Thyroid gland (tissue), 4 donors: ENCODE results near the gene IRGC.

Experiments used
- POLR2A ChIP-seq, 2 donors: fragments of 450-650 bp; IDR thresholded peaks; one replicate each; pipeline ENCODE4 v1.6.1; 2017; ENCODE audit warnings: antibody characterized with exemption in 2 of 2, mild to moderate bottlenecking in 2 of 2, moderate library complexity in 1 of 2
- TF ChIP-seq, protein P1 (sequence below), 6 experiments: fragments of 200-600 bp in 3 of 6; fragments of 450-650 bp in 3 of 6; sonication (generic) in 3 of 6; IDR thresholded peaks; one replicate each; pipeline ENCODE4 v1.5.1; 2016 to 2019; ENCODE audit warnings: antibody characterized with exemption in 6 of 6, mild to moderate bottlenecking in 2 of 6, inconsistent platforms in 1 of 6, moderate library complexity in 1 of 6

DNA sequence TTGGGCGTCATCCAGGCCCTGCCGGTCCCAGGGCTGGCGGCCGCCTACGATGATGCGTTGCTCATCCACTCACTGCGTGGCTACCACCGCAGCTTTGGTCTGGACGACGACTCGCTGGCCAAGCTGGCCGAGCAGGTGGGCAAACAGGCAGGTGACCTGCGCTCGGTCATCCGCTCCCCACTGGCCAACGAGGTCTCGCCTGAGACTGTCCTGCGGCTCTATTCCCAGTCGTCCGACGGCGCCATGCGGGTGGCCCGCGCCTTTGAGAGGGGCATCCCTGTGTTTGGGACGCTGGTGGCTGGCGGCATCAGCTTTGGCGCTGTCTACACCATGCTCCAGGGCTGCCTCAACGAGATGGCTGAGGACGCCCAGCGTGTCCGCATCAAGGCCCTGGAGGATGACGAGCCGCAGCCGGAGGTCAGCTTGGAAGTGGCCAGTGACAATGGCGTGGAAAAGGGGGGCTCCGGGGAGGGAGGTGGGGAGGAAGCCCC is 3.5 kb downstream of the IRGC start:
- TF ChIP-seq, protein P1, sequence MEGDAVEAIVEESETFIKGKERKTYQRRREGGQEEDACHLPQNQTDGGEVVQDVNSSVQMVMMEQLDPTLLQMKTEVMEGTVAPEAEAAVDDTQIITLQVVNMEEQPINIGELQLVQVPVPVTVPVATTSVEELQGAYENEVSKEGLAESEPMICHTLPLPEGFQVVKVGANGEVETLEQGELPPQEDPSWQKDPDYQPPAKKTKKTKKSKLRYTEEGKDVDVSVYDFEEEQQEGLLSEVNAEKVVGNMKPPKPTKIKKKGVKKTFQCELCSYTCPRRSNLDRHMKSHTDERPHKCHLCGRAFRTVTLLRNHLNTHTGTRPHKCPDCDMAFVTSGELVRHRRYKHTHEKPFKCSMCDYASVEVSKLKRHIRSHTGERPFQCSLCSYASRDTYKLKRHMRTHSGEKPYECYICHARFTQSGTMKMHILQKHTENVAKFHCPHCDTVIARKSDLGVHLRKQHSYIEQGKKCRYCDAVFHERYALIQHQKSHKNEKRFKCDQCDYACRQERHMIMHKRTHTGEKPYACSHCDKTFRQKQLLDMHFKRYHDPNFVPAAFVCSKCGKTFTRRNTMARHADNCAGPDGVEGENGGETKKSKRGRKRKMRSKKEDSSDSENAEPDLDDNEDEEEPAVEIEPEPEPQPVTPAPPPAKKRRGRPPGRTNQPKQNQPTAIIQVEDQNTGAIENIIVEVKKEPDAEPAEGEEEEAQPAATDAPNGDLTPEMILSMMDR (IDR thresholded peaks at IDR 0.05), result no peak
- no peak for TF ChIP-seq POLR2A (IDR thresholded peaks at IDR 0.05)
